Hematopoietic multipotent progenitor cell treated with erythropoietin and hydrocortisone succinate and interleukin-3 and kit ligand, for 8 days (in vitro differentiated cells): Measurements from ENCODE around the gene KRTAP12-1.
"Not testable (repeated sequence)": the region's sequence is repeated elsewhere in the genome, so short reads cannot be mapped to it uniquely, and the experiment has no call there.

Source experiments
- DNase-seq: peaks from one replicate; pipeline ENCODE4 v3.0.0-alpha.2; 2015

Gene KRTAP12-1

DNA sequence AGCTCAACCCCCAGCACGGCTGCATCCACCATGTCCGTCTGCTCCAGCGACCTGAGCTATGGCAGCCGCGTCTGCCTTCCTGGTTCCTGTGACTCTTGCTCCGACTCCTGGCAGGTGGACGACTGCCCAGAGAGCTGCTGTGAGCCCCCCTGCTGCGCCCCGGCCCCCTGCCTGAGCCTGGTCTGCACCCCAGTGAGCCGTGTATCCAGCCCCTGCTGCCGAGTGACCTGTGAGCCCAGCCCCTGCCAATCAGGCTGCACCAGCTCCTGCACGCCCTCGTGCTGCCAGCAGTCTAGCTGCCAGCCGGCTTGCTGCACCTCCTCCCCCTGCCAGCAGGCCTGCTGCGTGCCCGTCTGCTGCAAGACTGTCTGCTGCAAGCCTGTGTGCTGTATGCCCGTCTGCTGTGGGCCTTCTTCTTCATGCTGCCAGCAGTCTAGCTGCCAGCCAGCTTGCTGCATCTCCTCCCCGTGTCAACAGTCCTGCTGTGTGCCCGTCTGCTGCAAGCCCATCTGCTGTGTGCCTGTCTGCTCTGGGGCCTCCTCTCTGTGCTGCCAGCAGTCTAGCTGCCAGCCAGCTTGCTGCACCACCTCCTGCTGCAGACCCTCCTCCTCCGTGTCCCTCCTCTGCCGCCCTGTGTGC, 15.3 kb upstream of the KRTAP12-1 start, which contains the start of gene KRTAP10-12:
Gene KRTAP10-12 (plus strand): TSS at position 1 of the 639 bp plus-strand sequence. CDS start 30 bp downstream, at position 31.
- DNase-seq, result not testable (repeated sequence)

DNA sequence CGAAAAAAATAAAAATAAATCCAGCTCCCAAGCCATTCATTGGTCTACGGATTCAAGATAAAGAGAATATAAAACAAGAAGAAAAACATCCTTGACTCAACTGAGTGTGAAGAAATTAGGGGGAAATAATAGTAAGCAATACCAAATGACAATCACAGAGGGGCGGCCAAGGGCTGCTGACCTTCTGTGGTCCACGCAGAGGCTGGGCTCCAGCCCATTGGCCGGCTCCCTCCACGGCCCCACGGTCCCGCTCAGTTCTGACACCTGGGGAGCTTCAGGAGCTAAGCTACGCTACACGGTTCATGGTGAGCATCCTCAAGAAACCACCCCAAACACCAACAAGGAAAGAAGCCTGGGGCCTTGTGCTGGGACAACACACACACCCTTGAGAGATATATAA, 14.6 kb upstream of the KRTAP12-1 start:
- no peak for DNase-seq

DNA sequence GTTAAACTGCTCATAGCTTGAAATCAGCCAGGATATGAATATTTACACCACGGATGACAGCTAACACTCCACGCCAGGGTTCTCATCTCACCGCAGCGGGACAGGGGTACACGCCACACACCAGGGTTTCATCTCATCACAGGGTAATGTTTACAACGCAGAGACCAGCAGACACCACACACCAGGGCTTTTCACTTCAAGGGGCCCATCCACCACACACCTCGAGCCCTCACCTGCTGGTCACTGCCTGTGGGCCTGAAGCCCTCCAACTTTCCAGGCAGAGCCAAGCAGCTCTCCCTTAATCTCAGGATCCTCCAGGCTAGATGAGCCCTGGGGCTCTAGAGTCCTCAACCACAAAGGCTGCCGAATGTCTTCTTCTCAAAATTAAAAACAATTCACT, 13.7 kb upstream of the KRTAP12-1 start:
- DNase-seq, result no peak

DNA sequence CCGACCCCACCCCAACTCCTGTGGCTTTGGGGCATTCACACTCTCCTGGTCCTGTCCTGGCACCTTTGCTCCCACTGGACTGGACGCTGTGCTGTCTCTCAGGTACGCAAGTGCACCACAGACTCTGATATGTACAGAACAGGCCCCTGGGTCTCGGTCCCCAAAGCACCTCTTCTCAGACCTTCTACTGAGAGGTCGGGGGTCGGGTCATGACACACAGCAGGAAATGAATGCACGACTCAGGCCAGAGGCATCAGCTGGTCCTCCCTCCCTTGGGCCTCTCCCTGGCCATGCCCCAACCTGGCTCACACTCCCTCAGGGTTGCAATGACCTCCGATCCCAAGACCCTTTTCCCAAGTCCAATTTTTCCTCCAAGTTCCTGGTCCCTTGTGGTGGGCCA, 13.2 kb upstream of the KRTAP12-1 start:
- DNase-seq, result no peak

DNA sequence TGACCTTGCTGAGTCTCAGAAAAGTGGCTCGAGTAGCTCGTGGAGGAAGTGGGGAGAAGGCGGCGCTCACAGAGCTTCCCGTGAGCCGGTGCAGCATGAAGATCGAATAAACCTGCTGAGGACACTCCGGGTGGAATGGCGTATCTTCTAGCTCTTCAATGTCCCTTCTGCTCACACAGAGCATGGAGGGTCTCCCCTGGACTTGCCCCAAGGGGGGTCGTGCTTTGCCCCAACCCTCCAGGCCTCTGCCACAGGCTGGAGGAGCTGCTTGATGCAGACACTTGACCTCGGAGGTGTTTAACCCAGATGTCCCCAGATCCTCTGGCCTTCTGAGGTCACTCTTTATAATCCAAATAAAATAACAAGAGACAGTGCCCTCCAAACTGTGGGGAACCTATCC, 12.8 kb upstream of the KRTAP12-1 start:
- DNase-seq, result no peak

DNA sequence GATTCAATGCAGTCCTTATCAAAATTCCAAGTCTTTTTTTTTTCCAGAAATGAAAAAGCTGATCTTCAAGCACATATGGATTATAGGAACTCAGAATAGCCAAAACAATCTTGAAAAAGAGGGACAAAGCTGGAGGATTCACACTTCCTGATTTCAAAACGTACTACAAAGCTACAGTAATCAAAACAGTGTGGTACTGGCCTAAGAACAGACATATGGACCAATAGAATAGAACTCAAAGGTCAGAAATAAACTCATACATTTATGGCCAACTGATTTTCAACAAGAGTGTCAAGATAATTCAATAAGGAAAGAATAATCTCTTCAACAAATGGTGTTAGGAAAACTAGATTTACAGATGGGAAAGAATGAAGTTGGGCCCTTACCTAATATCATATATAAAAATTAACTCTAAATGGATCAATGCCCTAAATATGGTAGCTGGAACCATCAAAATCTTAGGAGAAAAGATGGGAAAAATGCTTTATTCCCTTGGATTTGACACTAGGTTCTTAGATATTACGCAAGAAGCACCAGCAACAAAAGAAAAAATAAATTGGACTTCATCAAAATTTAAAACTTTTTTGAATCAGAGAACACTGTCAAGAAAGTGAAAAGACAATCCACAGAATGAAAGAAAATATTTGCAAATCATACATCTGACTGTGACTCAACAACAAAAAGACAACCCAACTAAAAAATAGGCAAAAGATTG, 11.0 kb upstream of the KRTAP12-1 start:
- no peak for DNase-seq

DNA sequence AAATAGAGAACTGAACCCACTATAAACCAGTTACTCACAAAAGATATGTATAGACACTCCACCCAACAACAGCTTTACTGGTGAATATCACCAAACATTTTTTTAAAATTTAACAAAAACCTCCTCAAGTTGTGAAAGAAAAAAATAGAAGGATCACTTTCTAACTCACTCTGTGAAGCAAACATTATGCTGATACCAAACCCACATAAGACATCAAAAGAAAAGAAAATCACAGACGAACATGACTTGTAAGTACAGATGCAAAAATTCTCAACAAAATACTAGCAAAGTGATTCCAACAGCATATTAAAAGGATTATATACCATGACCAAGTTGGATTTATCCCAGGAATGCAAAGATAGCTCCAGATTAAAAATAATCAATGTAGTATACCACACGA, 9.7 kb upstream of the KRTAP12-1 start:
- no peak for DNase-seq

DNA sequence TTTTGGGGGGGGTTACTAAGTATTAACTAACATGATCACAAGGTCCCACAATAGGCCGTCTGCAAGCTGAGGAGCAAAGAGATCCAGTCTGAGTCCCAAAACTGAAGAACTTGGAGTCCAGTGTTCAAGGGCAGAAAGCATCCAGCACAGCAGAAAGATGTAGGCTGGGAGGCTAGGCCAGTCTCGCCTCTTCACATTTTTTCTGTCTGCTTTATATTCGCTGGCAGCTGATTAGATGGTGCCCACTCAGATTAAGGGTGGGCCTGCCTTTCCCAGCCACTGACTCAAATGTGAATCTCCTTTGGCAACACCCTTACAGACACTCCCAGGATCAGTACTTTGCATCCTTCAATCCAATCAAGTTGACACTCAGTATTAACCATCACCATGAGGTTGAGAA, 7.8 kb upstream of the KRTAP12-1 start:
- not testable (repeated sequence) for DNase-seq

DNA sequence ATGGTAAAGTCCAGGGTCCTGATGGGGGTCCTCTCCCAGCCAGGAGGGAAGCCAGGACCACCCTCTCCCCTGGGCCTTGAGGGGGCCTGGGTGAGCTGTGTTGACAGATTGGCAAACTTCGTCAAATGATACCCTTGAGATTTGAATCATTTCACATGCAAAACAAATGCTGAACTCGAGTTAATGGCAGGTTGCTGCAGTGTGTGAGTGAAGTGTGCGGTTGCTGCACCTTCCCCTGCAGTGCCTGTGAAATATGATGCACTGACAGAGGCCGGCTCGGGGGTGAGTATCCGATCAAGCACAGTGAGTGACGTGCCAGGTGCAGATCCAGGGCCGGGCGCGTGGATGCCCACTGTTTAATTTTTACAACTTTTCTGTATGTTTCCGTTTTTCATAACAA, 5.7 kb upstream of the KRTAP12-1 start:
- no peak for DNase-seq

DNA sequence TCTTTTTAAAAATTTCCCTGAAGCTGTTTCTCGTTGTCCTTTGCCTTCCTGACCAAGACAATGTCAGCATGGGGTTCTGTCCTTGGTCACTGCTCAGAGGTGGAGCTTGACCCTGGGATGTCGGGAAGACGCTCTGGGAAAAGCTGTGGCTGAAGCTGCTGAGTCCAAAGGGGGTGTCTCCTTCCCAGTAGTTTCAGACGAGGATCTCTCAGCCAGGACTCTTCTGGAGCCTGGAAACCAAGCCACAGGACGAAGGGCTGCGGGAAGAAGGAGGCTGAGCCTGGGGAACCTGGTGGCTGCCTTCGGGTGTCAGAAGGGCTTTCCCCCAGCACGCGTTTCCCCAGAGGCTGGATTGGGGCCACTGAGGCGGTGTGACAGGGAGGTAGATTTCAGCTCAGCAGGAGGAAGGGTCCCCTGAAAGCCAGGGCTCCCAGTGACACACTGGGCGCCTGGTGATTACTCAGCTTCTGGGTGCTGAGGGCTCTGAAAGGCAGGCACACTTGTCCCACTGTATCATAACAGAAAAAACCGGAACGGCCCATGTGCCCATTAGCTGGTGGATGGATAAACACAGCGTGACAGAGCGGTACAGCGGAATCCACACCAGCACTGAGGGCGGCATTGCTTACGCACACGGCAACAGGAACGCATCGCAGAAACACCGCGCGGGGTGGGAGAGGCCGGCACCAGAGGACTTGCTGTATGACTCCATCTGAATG, 5.0 kb upstream of the KRTAP12-1 start:
- DNase-seq, result no peak

DNA sequence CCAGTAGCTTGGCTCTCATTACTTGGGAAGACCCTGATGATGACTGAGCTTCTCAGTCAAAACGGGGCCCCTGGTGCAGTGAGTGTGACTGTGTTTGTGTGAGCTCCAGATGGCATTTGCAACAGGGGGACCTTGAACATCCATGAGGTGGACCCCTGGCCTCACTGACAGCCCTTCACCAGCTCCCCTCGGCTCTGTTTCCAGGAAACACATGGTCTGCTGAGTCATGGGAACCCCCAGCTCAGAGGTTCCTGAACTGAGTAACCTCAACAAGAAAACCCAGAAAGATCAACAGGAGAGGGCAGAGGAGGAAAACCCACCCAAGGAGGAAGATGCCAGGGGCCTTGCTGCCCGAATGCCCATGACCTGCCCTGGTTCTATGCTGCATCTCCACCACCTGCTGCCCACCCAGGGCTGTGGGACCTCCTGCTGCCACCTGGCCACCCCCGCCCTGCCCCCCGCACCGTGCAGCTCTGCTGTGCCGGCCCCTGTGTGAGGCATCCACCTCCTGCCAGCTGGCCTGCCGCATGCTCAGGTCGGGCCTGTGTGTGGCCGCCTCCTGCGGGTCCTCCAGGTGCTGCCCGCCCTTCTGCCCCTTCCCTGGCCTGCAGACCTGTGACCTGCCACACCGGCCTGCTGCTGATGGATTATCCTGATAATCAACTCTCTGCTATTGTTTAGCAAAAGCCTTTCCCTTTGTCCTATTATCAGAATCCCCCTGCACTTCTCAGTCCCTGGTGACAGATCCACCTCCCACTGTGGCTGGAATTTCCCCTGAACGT, 4.2 kb upstream of the KRTAP12-1 start:
- no peak for DNase-seq

DNA sequence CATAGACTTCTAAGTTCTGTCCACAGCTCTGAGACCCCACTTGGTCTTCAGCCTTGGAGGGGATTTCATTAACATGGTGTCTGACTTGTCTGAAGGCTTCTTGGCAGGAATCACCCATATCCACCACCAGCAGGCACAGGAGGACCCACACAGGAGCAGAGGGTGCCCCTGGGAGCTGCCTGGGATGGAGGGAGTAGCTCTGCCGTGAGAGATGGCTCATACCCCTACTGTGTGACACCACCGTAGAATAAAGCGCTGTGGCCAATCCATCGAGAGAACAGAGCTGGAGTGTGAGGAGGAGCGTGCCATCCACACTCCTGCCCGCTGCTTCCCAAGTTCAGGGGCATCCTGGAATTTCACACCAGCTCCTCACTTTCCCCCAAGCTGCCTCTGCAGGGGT, 3.1 kb upstream of the KRTAP12-1 start:
- not testable (repeated sequence) for DNase-seq

DNA sequence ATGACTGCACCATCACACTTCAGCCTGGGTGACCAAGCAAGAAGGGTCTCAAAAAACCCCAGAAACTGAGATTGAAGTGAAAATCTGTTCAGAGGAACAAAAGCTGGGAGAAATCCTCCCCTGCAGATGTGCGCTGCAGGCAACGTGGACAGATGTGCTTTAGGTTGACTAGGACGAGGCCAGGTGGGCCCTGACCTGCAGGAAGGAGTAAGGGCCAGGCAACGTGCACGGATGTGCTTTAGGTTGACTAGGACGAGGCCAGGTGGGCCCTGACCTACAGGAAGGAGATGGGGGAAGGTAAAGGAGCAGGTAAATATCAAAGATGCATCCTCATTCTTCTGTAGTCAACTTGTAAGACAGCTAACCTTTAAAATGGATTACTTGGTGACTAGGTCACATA, 2.5 kb upstream of the KRTAP12-1 start:
- no peak for DNase-seq

DNA sequence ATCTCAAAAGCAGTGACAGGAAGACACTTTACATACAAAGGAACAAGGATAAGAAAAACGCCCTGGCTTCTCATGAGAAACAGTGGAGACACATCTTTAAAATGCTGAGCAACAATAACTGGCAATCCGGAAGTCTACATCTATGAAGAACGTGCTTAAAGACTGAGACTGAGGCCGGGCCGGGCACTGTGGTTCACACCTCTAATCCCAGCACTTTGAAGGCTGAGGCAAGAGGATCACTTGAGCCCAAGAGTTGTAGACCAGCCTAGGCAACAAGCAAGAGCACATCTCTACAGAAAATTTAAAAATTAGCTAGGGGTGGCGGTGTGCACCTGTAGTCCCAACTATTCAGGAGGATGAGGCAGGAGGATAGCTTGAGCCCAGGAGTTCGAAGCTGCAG, 2.1 kb upstream of the KRTAP12-1 start:
- no peak for DNase-seq

DNA sequence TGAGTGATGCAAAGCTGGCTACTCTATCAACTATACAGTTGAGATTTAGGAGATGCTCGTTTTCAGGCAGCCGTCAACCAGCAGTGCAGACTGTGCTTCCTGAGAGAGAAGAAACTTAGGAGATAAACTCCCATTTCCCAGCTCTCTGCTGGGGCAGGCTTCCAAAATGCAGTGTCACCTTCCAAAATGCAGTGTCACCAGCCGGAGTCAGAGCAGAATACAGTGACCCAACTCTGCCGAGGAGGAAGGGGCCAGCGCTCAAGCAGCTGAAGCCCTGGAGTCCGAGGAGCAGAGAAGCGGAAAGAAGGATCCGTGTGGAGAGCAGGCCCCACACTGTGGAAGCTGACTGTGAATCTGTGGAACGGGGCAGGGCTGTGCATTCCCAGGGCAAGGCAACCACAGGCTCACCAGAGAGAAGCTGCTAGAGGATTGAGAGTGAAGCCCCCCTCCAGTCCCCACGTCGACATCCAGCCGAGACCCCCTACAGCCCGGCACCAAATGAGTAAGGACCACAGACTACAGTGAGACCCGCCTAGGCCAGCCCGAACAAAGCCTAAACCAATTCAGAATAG, 703 bp upstream of the KRTAP12-1 start:
- no peak for DNase-seq

DNA sequence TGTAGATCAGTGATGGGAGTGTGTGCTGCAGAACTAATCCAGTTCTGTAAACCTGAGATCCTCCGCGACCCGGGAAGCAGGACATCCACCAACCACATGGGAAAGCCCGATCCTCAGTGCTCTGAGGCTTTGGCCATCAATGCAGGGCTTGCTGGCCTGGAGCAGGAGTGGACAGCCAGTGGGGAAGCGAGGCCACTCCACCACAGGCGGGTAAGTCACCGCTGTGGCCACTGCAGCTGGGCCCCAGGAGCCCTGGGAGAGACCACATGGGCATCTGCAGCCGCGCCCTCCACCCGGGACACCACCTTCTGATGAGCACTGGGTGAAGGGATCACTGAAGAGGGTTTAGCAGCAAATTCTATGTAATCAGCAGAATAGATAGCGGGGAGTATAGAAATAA, 811 bp downstream of the KRTAP12-1 start:
- DNase-seq, result no peak

DNA sequence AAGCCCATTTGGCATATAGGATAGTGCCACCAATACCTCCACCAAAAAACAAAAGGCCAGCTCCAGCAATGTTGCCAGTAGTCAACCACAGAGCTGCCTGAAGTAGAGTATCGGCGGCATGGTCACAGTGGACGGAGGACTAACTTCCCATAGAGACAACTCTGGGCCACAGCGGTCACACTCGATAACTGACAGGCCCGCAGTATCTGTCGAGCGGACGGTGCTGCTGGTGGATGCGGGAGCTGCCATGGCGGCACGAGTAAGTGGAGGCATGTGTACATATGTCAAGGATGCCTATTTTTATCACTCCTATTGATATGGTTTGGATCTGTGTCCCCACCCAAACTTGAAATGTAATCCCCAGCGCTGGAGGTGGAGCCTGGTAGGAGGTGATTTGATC, 4.1 kb downstream of the KRTAP12-1 start:
- DNase-seq, result no peak

DNA sequence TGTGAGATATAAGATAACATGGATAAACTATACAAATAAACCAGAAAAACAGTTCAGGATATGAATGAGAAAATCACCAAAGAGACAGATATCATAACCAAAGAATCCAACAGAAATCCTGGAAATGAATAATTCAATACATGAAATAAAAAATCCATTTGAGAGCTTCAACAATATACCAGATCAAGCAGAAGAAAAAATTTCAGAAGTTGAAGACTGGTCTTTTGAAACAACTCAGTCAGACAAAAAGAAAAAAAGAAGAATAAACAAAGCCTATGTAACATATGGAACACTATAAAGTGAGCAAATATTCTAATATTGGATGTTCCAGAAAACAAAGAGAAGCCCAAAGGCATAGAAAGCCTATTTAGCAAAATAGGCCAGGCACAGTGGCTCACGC, 10.1 kb downstream of the KRTAP12-1 start:
- no peak for DNase-seq

DNA sequence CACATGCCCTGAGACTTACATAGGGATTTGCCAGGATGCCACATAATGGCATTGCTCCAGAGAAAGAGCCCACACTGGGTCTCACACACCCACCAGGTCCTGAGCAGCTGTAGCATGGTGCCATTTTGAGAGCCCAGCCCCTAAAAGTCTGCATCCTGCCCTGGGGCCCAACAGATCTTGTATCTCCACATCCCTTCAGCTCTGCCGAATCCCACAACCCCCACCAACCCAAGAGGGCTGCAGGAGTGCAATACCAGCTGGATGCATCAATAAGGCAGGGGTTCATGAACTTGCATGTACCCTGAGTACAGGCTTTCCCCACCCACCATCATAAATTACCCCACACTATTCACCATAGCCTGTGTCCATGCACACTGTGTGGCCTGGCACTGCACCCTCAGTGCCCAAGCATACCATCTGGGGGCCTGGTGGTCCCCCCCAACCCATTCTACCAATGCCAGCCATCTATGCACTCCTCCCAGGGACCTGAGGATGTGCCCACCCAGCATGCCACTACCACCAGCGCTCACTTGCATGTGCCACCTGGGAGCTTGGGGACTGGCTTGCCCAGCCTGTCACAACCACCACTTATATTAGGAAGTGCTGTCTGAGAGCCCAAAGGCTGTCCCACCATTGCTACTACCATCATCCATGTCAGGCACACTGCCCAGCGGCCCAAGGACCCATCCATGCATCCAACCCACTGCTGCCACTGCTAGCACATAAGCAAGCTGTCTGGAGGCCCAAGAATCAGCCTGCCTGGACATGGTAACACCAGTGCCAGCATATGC, 11.1 kb downstream of the KRTAP12-1 start:
- no peak for DNase-seq

DNA sequence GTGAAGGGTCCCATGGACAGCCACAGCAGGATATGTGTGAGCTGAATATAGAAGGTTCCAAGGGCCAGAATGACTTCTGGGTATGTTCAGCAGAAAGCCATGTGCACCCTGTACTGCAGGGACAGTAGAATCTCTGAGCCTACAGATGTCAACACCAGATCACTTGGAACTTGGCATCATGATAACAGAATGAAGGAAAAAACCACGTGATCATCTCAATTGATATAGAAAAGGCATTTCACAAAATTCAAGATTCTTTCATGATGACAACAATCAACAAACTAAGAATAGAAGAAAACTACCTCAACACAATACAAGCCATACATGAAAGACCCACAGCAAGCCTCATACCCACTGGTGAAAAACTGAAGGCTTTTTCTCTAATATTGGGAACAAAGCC, 14.4 kb downstream of the KRTAP12-1 start:
- DNase-seq, result no peak

DNA sequence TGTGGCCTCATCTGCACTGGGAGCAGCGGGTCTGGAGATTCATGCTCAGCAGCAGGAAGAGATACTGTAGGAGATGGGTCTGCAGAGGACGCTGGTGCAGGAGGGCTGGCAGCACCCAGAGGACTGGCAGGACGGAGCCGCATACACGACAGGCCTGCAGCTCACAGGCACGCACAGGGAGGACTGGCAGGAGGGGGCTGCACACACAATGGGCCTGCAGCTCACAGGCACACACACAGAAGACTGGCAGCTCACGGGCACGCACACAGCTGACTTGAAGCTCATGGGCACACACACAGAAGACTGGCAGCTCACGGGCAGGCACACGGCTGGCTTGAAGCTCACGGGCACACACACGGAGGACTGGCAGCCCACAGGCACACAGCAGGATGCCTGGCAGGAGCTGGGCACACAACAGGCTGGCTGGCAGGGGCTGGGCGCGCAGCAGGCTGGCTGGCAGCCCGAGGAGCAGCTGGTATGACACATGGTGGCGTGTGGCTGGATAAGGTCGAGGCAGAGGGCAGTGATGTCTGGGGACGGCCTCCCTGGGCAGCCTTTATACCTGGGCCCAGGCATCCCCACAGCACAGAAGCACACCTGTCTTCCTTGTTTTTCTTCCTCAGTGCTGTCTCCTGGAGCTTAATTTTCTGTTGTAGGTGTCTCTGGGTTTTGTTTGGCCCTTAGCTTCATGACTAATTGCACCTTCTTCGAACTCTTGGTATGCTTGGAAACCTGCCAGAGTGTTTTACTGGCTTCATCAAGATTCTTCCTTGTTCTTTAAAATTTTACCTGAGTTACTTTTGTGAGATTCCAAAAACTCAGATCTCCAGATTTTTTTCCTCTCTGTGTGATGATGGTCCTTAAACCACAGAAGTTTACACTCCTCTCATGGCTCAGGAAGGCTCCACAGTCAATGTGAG, 15.3 kb downstream of the KRTAP12-1 start, which contains the start of gene KRTAP12-2:
Gene KRTAP12-2 (minus strand): TSS at position 527 of the 920 bp plus-strand sequence. CDS start 41 bp downstream, at position 486.
- DNase-seq, result no peak
